ENCODE measurements around the gene SOX8.
"Not testable (repeated sequence)": the region's sequence is repeated elsewhere in the genome, so short reads cannot be mapped to it uniquely, and the experiment has no call there.

SOX8 gene

GRCh38 chr16:951660-952301 is 29.8 kb upstream of the SOX8 start:
- TF ChIP-seq ZNF211 (tag by site-specific recombination; IDR thresholded peaks at IDR 0.05; ENCODE audit: low read depth) (no peak), HOXC10 (CRISPR knock-in tag; IDR thresholded peaks at IDR 0.05) (no peak), ZNF157 (tag by site-specific recombination; IDR thresholded peaks at IDR 0.05) (no peak), ZNF707 (tag by site-specific recombination; IDR thresholded peaks at IDR 0.05) (no peak)
- POLR2A ChIA-PET, result no interaction called here
- Histone ChIP-seq H3K4me1 (ENCODE audit: control insufficient read depth, insufficient read depth, low read length) (no peaks in the 10 kb centered on the region), H3K4me3 (ENCODE audit: low read depth, low read length) (no peak overlapping the region), H3K9me3 (ENCODE audit: control insufficient read depth, insufficient read depth, low read depth, low read length) (no peaks in the 10 kb centered on the region), H3K36me3 (ENCODE audit: control insufficient read depth in 2 of 2, insufficient read depth in 1 of 2, low read length in 2 of 2) (no peaks in the 10 kb centered on the region), H3K27ac (ENCODE audit: extremely low read depth, low read depth, low read length) (no peak overlapping the region)
- CTCF ChIA-PET, result no interaction called here

DNA sequence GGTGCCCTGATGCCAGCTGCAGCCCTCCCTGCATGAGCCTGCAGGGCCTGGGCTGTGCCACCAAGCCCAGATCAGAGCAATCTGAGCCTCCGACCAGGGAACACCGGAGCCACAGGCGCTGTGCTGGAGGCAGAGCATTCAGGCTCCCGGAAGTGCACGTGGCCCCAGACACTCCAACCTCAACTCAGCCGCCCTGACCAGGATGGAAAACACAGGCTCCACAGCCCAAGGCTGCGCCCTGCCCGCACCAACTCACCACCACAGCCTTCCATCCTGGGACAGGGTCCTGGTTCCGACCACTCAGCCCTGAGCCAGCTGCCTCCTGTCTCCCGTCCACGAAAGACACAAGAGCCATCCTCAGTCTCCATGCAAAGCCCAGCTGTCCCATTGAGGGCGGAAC is 29.2 kb upstream of the SOX8 start:
- no peaks in the 10 kb centered on the region for H3K36me3 ChIP-seq (ENCODE audit: control insufficient read depth in 2 of 2, insufficient read depth in 1 of 2, low read length in 2 of 2)
- ChIA-PET CTCF (no interaction called here), POLR2A (no interaction called here)
- no peaks in the 10 kb centered on the region for H3K4me1 ChIP-seq (ENCODE audit: control insufficient read depth, insufficient read depth, low read length)
- TF ChIP-seq ZNF510 (tag by site-specific recombination; IDR thresholded peaks at IDR 0.05; ENCODE audit: insufficient replicate concordance) (no peak), ELK4 (IDR thresholded peaks at IDR 0.05; ENCODE audit: borderline replicate concordance, low read depth, low read length) (no peak), ZFHX2 (tag by site-specific recombination; conservative IDR thresholded peaks at IDR 0.05) (no peak; the same call in 1 of the 2 replicates), ZNF350 (tag by site-specific recombination; IDR thresholded peaks at IDR 0.05) (no peak), ZNF571 (tag by site-specific recombination; IDR thresholded peaks at IDR 0.05) (no peak), ZNF324 (tag by site-specific recombination; IDR thresholded peaks at IDR 0.05) (no peak), ZNF175 (tag by site-specific recombination; IDR thresholded peaks at IDR 0.05) (no peak), ZSCAN23 (tag by site-specific recombination; IDR thresholded peaks at IDR 0.05) (no peak), ZNF214 (tag by site-specific recombination; IDR thresholded peaks at IDR 0.05; ENCODE audit: borderline replicate concordance) (no peak), ZNF2 (tag by site-specific recombination; IDR thresholded peaks at IDR 0.05) (no peak)
- TF ChIP-seq, protein P1, sequence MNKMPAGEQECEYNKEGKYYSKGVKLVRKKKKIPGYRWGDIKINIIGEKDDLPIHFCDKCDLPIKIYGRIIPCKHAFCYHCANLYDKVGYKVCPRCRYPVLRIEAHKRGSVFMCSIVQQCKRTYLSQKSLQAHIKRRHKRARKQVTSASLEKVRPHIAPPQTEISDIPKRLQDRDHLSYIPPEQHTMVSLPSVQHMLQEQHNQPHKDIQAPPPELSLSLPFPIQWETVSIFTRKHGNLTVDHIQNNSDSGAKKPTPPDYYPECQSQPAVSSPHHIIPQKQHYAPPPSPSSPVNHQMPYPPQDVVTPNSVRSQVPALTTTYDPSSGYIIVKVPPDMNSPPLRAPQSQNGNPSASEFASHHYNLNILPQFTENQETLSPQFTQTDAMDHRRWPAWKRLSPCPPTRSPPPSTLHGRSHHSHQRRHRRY (tag by site-specific recombination; IDR thresholded peaks at IDR 0.05), result no peak
- no peaks in the 10 kb centered on the region for H3K9me3 ChIP-seq (ENCODE audit: control insufficient read depth, insufficient read depth, low read depth, low read length)
- H3K4me3 ChIP-seq (ENCODE audit: low read depth, low read length), result no peak overlapping the region
- H3K27ac ChIP-seq (ENCODE audit: extremely low read depth, low read depth, low read length), result no peak overlapping the region

GRCh38 chr16:953818-954217 is 27.8 kb upstream of the SOX8 start:
- H3K27ac ChIP-seq (ENCODE audit: extremely low read depth, low read depth, low read length); H3K4me1 ChIP-seq (ENCODE audit: control insufficient read depth, insufficient read depth, low read length); H3K4me3 ChIP-seq (ENCODE audit: low read depth, low read length); CTCF ChIA-PET; POLR2A ChIA-PET; H3K36me3 ChIP-seq (ENCODE audit: control insufficient read depth in 2 of 2, insufficient read depth in 1 of 2, low read length in 2 of 2); H3K9me3 ChIP-seq (ENCODE audit: control insufficient read depth, insufficient read depth, low read depth, low read length): not testable (repeated sequence)

GRCh38 chr16:955766-956165 is 25.8 kb upstream of the SOX8 start:
- H3K36me3 ChIP-seq (ENCODE audit: control insufficient read depth in 2 of 2, insufficient read depth in 1 of 2, low read length in 2 of 2); H3K4me1 ChIP-seq (ENCODE audit: control insufficient read depth, insufficient read depth, low read length); H3K9me3 ChIP-seq (ENCODE audit: control insufficient read depth, insufficient read depth, low read depth, low read length); CTCF ChIA-PET; H3K27ac ChIP-seq (ENCODE audit: extremely low read depth, low read depth, low read length); H3K4me3 ChIP-seq (ENCODE audit: low read depth, low read length); POLR2A ChIA-PET: not testable (repeated sequence)

All from HEK293 (cell line).